IPS DF 6.9 (cell line): Measurements from ENCODE around the gene VWF.

ENCODE experiments used
- DNase-seq: peaks from one replicate; pipeline ENCODE4 v3.0.0-alpha.2; 2013; ENCODE audit warnings: low read depth, low spot score
- H3K27ac ChIP-seq: one replicate; pipeline ENCODE4 v1.5.1; 2013; ENCODE audit warnings: low read length, control low read depth
- H3K27me3 ChIP-seq: 2 replicates; pipeline ENCODE4 v1.6.1; 2013; ENCODE audit warnings: mild to moderate bottlenecking, low read length; ENCODE audit not compliant: control insufficient read depth, insufficient read depth
- H3K36me3 ChIP-seq: 2 replicates; pipeline ENCODE4 v1.6.1; 2013; ENCODE audit warnings: low read length; ENCODE audit not compliant: control insufficient read depth, insufficient read depth
- H3K4me1 ChIP-seq: 2 replicates; pipeline ENCODE4 v1.6.1; 2013; ENCODE audit warnings: low read length; ENCODE audit not compliant: control insufficient read depth, insufficient read depth
- H3K4me3 ChIP-seq: 2 replicates; pipeline ENCODE4 v1.5.1; 2013; ENCODE audit warnings: mild to moderate bottlenecking, low read length
- H3K9me3 ChIP-seq: 2 replicates; pipeline ENCODE4 v1.6.1; 2013; ENCODE audit warnings: low read length, inconsistent platforms; ENCODE audit not compliant: control insufficient read depth, insufficient read depth
- WGBS: extraction: QIAGEN DNeasy Blood & Tissue Kit; methylation state at CpG from one replicate; pipeline ENCODE4 v1.1.7; 2013; ENCODE audit warnings: mixed read lengths, missing lambda C conversion rate; ENCODE audit not compliant: insufficient read length, insufficient coverage; 5-methylcytosine and 5-hydroxymethylcytosine counted together

The VWF gene

DNA sequence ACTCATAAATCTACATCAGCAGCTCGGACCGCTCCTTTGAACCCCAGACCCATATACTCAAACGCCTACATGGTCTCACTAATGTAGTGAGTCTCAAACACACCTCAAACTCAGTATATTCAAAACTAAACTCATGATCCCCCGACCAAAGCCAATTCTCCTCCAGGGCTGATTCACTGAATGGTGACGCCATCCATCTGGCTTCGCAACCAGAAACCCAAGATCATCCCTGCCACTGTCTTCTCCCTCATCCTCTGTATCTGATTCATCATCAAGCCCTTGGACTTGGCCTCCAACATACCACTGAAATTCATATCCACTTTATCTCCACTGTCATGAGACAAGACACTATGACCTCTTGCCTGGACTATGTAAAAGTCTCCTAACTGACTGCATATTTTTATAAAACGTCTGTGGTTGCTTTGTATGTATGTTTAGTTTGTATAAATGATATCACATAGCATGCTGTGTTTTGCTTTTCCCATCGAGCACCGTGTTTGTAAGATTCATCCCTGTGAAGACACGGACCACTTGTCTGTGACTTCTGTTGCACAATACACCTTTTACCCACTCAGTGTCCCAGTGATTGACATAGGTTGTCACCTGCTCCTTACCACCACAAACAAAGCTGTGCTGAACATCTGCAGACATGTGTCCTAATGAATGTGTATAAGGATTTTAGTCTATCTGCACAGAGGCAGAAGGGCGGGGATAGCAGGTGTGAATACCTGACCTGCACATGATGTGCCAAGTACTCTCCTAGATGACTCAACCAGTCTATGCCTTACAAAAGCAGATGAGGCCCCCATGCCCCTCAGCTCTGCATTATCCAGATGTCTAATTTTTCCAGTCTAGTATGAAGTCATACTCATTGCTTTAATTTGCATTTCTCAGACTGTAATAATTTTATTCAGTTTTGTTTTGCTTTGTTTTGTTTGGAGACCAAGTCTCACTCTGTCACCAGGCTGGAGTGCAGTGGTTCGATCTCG, 76.9 kb downstream of the VWF start:
- no CpG with 5 or more reads among the region's 13 CpGs for WGBS
- no peak overlapping the region for H3K4me3 ChIP-seq
- no peaks in the 10 kb centered on the region for H3K9me3 ChIP-seq
- H3K36me3 ChIP-seq = no peaks in the 10 kb centered on the region
- no peaks in the 10 kb centered on the region for H3K4me1 ChIP-seq
- H3K27me3 ChIP-seq = no peaks in the 10 kb centered on the region
- DNase-seq = no peak
- H3K27ac ChIP-seq = no peak overlapping the region

DNA sequence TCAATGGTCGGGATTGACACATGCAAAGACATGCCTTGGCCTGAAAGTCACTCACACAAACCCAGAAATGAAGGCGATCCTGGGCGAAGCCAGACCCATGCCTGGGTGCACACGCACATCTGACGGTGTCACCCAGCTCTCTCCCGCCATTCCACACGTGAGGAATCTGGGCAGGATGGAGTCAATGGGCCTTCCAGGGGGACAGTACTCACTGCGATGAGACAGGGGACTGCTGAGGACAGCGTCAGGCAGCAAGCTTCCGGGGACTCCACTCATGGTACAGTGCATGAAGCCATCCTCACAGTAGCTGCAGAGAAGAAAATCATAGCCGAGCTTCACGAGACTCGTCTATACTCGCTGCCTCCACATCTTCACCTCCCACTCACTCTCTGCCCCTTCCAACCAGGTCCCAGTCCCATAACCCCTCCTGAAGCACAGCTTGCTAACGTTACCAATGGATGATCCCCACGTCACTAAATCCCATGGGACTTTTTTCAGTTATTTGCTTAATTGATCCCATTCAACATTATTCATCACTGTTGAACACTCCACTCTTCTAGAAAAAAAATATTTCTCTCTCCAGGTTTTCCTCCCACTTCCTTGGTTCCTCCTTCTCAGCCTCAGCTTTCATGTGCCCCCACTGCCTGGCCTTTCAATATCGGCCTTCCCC, 77.8 kb downstream of the VWF start:
- H3K9me3 ChIP-seq = no peaks in the 10 kb centered on the region
- no CpG with 5 or more reads among the region's 17 CpGs for WGBS
- no peaks in the 10 kb centered on the region for H3K36me3 ChIP-seq
- H3K4me3 ChIP-seq = no peak overlapping the region
- no peaks in the 10 kb centered on the region for H3K27me3 ChIP-seq
- H3K27ac ChIP-seq = no peak overlapping the region
- no peaks in the 10 kb centered on the region for H3K4me1 ChIP-seq
- no peak for DNase-seq

DNA sequence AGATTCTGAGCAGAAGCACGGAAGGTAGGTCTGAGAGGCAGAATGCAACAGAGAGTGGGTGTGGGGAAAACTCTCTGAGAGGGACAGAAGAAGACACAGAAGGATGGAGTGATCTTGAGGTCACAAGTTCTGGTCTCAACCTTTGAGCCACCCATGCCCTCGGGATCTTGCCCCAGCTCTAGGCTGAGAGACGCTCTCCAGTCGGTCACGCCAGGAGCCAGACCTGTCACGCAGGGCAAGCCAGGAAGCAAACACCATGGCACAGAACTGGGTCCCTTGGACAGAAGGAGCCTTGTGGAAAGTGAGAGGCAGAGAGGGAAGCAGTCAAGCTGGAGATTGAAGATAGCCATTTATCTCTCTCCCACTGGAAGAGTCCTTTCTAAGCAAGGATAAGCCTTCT, 79.0 kb downstream of the VWF start:
- no peak overlapping the region for H3K4me3 ChIP-seq
- DNase-seq = no peak
- no peaks in the 10 kb centered on the region for H3K36me3 ChIP-seq
- WGBS = no CpG with 5 or more reads among the region's 6 CpGs
- H3K9me3 ChIP-seq = no peaks in the 10 kb centered on the region
- H3K4me1 ChIP-seq = no peaks in the 10 kb centered on the region
- H3K27me3 ChIP-seq = no peaks in the 10 kb centered on the region
- no peak overlapping the region for H3K27ac ChIP-seq

DNA sequence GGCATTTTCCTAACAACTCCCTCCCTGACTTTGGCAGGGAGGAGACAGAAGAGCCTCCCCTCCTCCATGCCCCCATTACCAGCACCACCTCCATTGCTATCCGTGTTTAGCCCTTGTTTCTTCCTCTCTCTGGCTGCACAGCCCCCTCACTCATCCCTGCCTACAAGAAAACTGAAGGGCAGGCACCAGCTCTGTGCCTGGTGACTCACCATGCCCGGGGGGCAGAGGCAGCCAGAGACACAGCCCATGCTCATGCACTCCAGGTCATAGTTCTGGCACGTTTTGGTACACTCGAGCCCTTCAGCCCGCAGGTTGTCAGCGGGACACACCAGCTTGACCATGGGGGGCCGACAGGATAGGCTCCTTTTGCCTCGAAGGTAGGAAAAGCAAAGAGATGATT, 80.4 kb downstream of the VWF start:
- WGBS = no CpG with 5 or more reads among the region's 8 CpGs
- no peak for DNase-seq
- Histone ChIP-seq H3K27ac (no peak overlapping the region), H3K36me3 (no peaks in the 10 kb centered on the region), H3K4me1 (no peaks in the 10 kb centered on the region), H3K9me3 (no peaks in the 10 kb centered on the region), H3K4me3 (no peak overlapping the region), H3K27me3 (no peaks in the 10 kb centered on the region)

DNA sequence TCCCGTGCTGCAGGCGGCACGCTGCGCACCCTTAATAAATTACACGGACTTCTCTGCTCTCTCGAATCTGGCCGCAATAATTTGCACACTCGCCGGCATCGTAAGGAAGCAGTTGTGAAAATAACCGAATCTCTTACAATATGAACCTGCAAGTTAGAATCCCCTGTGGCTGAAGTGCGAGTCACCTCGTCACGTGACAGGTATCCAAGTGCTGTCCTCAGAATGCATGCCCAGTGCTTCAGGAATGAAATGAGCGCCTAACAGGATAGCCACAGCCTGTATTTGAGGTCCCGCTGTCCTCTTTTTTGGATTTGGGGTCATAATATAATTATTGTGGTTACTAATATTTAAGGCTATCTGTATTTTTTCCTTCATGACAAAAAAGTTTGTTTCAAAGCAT, 82.0 kb downstream of the VWF start:
- no peak for DNase-seq
- Histone ChIP-seq H3K9me3 (no peaks in the 10 kb centered on the region), H3K4me1 (no peaks in the 10 kb centered on the region; the same call in 1 of the 2 replicates), H3K4me3 (no peak overlapping the region), H3K36me3 (no peaks in the 10 kb centered on the region), H3K27me3 (no peaks in the 10 kb centered on the region), H3K27ac (no peak overlapping the region)
- WGBS = no CpG with 5 or more reads among the region's 16 CpGs

DNA sequence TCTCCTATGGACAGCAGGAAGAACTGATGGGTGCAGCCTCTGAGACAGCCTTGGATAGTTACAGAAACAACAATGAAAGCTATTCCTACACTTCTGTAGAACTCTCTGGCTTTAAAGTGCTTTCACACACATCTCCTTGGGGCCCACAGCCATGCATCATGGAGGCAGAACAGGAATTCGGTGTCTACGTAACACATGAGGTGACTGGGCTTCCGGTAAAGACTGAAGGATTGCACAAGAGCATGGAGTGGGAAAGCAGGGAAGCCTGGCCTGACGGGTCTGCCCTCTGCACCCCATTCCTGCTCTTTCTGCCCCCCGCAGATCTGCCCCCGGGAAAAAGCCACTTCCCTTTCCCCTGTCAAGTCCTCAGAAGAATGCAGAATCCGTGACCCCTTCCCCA, 82.6 kb downstream of the VWF start:
- WGBS = no CpG with 5 or more reads among the region's 7 CpGs
- H3K27ac ChIP-seq = no peak overlapping the region
- no peaks in the 10 kb centered on the region for H3K9me3 ChIP-seq
- no peak overlapping the region for H3K4me3 ChIP-seq
- no peaks in the 10 kb centered on the region for H3K27me3 ChIP-seq
- no peak for DNase-seq
- H3K36me3 ChIP-seq = no peaks in the 10 kb centered on the region
- H3K4me1 ChIP-seq = no peaks in the 10 kb centered on the region; the same call in 1 of the 2 replicates

DNA sequence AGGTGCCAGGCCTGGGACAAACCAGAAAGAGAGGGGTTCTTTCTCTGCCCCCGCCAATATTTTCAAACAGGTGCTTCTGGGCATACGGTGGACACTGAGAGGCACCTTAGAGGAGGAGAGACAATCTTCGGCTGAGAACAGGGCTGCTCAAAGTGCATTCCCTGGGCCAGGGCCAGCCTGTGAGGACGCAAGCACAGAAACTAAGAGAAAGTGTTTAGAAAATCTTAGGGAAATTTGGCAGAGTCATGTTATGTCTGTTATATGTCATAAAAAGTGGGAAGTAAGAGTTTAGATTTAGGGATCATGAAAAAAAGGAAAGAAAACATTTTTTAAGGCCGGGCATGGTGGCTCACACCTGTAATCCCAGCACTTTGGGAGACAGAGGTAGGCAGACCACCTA, 83.7 kb downstream of the VWF start:
- Histone ChIP-seq H3K27ac (no peak overlapping the region), H3K4me3 (no peak overlapping the region), H3K27me3 (no peaks in the 10 kb centered on the region), H3K4me1 (no peaks in the 10 kb centered on the region; the same call in 1 of the 2 replicates), H3K9me3 (no peaks in the 10 kb centered on the region), H3K36me3 (no peaks in the 10 kb centered on the region)
- no CpG with 5 or more reads among the region's 5 CpGs for WGBS
- no peak for DNase-seq

DNA sequence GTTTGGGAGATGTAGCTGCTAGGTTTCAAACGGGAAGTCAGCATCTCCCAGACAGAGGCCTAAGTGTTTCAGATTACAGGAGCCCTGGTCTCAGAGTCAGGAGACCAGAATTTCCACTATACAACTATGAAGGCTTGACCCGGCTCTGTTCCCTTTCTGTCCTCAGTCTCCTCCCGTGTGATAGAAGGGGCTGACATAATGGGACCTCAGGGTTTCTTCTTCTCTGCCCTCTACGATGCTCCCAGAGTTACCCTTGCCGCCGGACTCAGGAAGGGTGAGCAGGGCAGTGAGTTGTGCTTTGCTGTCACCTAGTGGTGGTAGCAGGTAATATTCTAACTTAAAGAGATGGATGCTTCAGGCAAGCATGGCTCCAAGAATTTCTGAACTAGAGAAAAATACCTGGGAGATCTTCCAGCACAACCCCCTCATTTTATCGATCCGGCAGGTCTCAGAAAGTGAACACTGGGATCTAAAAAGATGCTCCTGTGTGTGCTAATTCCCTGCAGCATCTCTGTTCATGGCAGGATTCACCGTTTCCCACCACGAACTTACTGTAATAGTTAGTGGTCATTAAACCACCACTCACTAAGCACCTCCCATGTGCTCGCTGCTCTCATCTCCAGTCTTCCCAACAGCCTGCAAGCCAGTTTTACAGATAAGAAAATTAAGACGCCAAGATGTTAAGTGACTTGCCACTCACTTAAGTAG, 84.4 kb downstream of the VWF start:
- H3K4me3 ChIP-seq = no peak overlapping the region
- no peaks in the 10 kb centered on the region for H3K9me3 ChIP-seq
- no peaks in the 10 kb centered on the region for H3K27me3 ChIP-seq
- WGBS = no CpG with 5 or more reads among the region's 12 CpGs
- no peak for DNase-seq
- no peaks in the 10 kb centered on the region for H3K36me3 ChIP-seq
- no peak overlapping the region for H3K27ac ChIP-seq
- no peaks in the 10 kb centered on the region; the same call in 1 of the 2 replicates for H3K4me1 ChIP-seq

DNA sequence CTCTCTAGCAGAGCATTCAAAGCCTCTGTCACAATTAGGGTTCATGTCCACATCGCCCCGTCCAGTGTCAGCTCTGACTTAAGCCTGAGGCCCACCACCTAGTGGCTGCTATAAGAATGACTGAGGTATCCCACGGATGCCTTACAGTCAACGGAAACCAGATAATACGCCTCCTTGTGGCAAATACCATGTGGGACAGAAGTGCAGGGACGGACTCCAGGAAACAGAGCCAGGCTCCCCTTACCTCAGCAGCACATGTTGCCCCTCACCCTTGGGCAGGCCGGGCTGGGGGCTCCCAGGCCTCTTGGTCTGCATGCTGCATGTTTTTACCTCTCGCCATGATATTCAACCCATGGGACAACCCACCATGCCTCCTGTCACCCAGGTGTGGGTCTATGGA, 86.3 kb downstream of the VWF start:
- peak; percentile 97 for DNase-seq
- no CpG with 5 or more reads among the region's 8 CpGs for WGBS
- no peak overlapping the region for H3K4me3 ChIP-seq

DNA sequence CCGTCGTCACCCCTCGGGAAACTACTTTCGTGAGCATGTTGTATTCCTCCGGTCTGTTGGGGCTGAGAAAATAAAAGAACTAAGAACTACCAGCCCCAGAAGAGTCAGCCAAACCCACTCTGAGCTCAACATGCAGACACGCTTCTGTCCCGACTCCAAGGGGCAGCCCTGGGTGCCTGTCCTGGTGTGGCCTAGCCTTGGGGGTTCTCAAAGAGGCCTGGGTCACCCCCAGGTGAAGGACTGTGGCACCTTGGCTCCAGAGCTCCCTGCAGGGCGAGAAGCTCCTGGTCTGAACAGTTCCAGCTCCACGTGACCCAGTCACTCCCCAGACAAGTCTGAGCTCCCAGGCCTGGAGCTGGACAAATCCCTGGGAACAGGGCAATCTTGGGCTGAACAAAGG, 87.0 kb downstream of the VWF start:
- Histone ChIP-seq H3K36me3 (no peaks in the 10 kb centered on the region), H3K4me3 (no peak overlapping the region), H3K9me3 (no peaks in the 10 kb centered on the region), H3K27ac (no peak overlapping the region), H3K4me1 (no peaks in the 10 kb centered on the region; the same call in 1 of the 2 replicates), H3K27me3 (no peaks in the 10 kb centered on the region)
- no peak for DNase-seq
- no CpG with 5 or more reads among the region's 9 CpGs for WGBS

More for the DNA sequence above, 86.3 kb downstream of the VWF start:
- H3K36me3 ChIP-seq = no peaks in the 10 kb centered on the region
- H3K27me3 ChIP-seq = no peaks in the 10 kb centered on the region
- no peak overlapping the region for H3K27ac ChIP-seq
- H3K9me3 ChIP-seq = no peaks in the 10 kb centered on the region
- H3K4me1 ChIP-seq = no peaks in the 10 kb centered on the region; the same call in 1 of the 2 replicates
